Upper lobe of left lung (tissue), 6 donors: ENCODE measurements around the gene PHF21A. TPM values are rescaled to one million over a fixed set of nuclear protein-coding genes. Genes with fewer than 3 reads are reported as not detected.

ENCODE experiments used
- ATAC-seq, 2 donors: fragments of 200-7000 bp; cut with Tn5 transposase; one replicate each; pipeline ENCODE4 v1.9.1; 2022; ENCODE audit warnings: mild to moderate bottlenecking in 2 of 2, moderate library complexity in 2 of 2; ENCODE audit not compliant: low FRiP score in 2 of 2
- DNase-seq, 2 donors: peaks; one replicate each; pipeline ENCODE4 v3.0.0-alpha.2; 2019 to 2020
- H3K27ac ChIP-seq, 4 donors: fragments of 200-600 bp; sonication (generic); one replicate each; pipeline ENCODE4 v1.5.1; 2016 to 2019
- H3K27me3 ChIP-seq, 4 donors: fragments of 200-600 bp; sonication (generic); one replicate each; pipeline ENCODE4 v1.5.1; 2017 to 2019
- H3K36me3 ChIP-seq, 4 donors: fragments of 200-600 bp; sonication (generic); one replicate each; pipeline ENCODE4 v1.5.1; 2016 to 2019
- H3K4me1 ChIP-seq, 4 donors: fragments of 200-600 bp; sonication (generic); one replicate each; pipeline ENCODE4 v1.5.1; 2018 to 2019
- H3K4me3 ChIP-seq, 4 donors: fragments of 200-600 bp; sonication (generic); one replicate each; pipeline ENCODE4 v1.5.1; 2017 to 2019; ENCODE audit warnings: mild to moderate bottlenecking in 2 of 4, moderate library complexity in 1 of 4
- H3K9me3 ChIP-seq, 4 donors: fragments of 200-600 bp; sonication (generic); one replicate each; pipeline ENCODE4 v1.5.1; 2018 to 2019
- CTCF ChIP-seq, 6 experiments: fragments of 450-650 bp in 4 of 6; fragments of 200-600 bp in 2 of 6; sonication (generic) in 2 of 6; IDR thresholded peaks; one replicate each; pipeline ENCODE4 v1.5.1; 2016 to 2019; ENCODE audit warnings: antibody characterized with exemption in 6 of 6
- EP300 ChIP-seq, 4 donors: sonication (generic); formaldehyde crosslinking; IDR thresholded peaks; one replicate each; pipeline ENCODE4 v1.5.1; 2017; ENCODE audit warnings: antibody characterized with exemption in 4 of 4, control low read depth in 2 of 4
- POLR2A ChIP-seq, 4 donors: fragments of 450-650 bp; IDR thresholded peaks; one replicate each; pipeline ENCODE4 v1.5.1; 2016 to 2017; ENCODE audit warnings: antibody characterized with exemption in 4 of 4, mild to moderate bottlenecking in 2 of 4
- POLR2AphosphoS5 ChIP-seq, 2 donors: sonication (generic); formaldehyde crosslinking; IDR thresholded peaks; one replicate each; pipeline ENCODE4 v1.5.1; 2017; ENCODE audit warnings: antibody characterized with exemption in 2 of 2
- WGBS, 2 donors: methylation state at CpG; one replicate each; pipeline ENCODE4 v1.1.5; 2017 to 2018; 5-methylcytosine and 5-hydroxymethylcytosine counted together
- total RNA-seq, 6 donors: library from RNA; depleted of rRNA in 4 of 6; stranded (reverse); fragments of >200 nt in 4 of 6; gene quantifications; one replicate each; pipeline versions ENCODE4 v1.1.0 to v1.2.1, GENCODE V29; 2016 to 2021
- donor health status: DM: no; HTN: no; CAD: no; lungs with moderate emphysema.
- donor health status: DM: no; HTN: yes; CAD: no; lungs with severe emphysema.

Gene PHF21A
- total RNA-seq, 6 donors from 2014 or later: 21.1 to 99.5 (median 52.2) TPM

DNA sequence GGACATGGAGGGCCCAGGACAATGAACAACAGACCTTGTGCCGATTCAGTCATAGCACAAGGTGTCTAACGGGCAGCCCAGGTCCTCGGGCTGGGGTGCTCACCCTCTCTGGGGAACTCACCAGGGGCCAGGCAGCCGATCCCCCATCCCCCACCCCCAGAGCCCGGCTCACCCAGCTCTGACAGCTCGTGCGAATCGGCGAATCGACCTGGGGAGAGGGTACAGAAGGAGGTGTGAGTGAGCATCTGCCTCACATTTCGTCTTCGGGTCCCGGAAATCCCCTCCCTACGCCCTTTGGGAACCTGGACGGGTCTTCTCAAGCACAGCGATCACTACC, 204.0 kb downstream of the PHF21A start:
- ATAC-seq (no peak), DNase-seq (peak in 1 of 2 donors; percentile 66)
- TF ChIP-seq CTCF (IDR thresholded peaks at IDR 0.05): no peak
- Histone ChIP-seq H3K4me1 (peaks cover 20 to 40% (median 30%) of the 10 kb centered on the region in 4 donors), H3K36me3 (peaks cover 20 to 38% (median 29%) of the 10 kb centered on the region in 4 donors), H3K27me3 (peaks cover 0 to 10% (median 5%) of the 10 kb centered on the region in 4 donors), H3K4me3 (peak overlapping the region; percentile 73 to 96 (median 89)), H3K9me3 (no peaks in the 10 kb centered on the region), H3K27ac (peak overlapping the region; percentile 88 to 93 (median 92))
- WGBS, 2 donors: 0 to 4% methylated on average over 6 to 16 of the region's 16 CpGs

GRCh38 chr11:45915446-45915845, 205.8 kb downstream of the PHF21A start:
- TF ChIP-seq EP300 (IDR thresholded peaks at IDR 0.05): no peak
- no peak for TF ChIP-seq POLR2A (IDR thresholded peaks at IDR 0.05)
- TF ChIP-seq POLR2AphosphoS5 (IDR thresholded peaks at IDR 0.05): no peak
- no peak for TF ChIP-seq CTCF (IDR thresholded peaks at IDR 0.05)
- peaks cover 16 to 26% (median 21%) of the 10 kb centered on the region in 4 donors for H3K4me1 ChIP-seq
- no peak for DNase-seq
- H3K27me3 ChIP-seq: no peaks in the 10 kb centered on the region
- WGBS, 2 donors: 82 to 85% methylated on average over 13 of the region's 13 CpGs
- H3K4me3 ChIP-seq: no peak overlapping the region
- H3K9me3 ChIP-seq: no peaks in the 10 kb centered on the region
- no peak for ATAC-seq
- no peak overlapping the region for H3K27ac ChIP-seq
- peaks cover 20 to 56% (median 47%) of the 10 kb centered on the region in 4 donors for H3K36me3 ChIP-seq

DNA sequence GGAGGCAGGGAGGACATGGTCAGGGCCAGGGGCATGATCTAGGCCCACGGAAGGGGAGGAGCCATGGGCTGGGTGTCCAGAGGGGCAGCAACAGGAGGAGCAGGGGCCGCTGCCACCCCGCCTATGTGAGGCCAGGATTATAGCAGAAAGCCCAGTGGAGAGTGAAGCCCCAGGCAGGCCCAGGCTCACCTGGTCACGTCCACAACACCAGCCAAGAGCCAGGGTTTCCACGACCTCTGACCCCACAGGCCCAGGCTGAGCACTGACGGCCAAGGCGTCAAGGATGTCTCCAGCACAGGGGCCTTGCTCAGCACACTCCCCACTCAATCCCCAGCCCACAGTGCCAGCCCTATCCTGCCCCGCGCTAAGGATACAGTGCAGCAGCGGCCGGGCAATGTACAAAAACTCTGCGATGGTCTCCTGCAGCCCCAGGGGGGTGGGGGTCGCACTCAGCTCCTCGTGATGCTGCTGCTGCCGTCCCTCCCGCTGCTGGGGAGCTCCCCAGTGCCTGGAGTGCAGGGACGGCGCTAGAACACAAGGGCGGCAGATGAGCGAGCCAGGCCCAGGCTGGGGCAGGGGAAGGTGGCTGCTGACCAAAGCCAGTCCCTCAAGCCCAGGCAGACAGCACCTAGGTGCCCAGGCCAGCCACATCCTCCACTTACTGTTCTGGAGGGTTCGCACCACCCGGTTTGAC, 207.2 kb downstream of the PHF21A start:
- 82 to 90% methylated on average over 10 to 22 of the region's 22 CpGs for WGBS, 2 donors
- no peaks in the 10 kb centered on the region for H3K27me3 ChIP-seq
- no peak for TF ChIP-seq CTCF (IDR thresholded peaks at IDR 0.05)
- no peak for TF ChIP-seq POLR2AphosphoS5 (IDR thresholded peaks at IDR 0.05)
- no peak for TF ChIP-seq EP300 (IDR thresholded peaks at IDR 0.05)
- no peak for TF ChIP-seq POLR2A (IDR thresholded peaks at IDR 0.05)
- H3K27ac ChIP-seq: no peak overlapping the region
- H3K4me3 ChIP-seq: no peak overlapping the region
- ATAC-seq (no peak), DNase-seq (no peak)
- no peaks in the 10 kb centered on the region for H3K9me3 ChIP-seq
- peaks cover 20 to 69% (median 60%) of the 10 kb centered on the region in 4 donors for H3K36me3 ChIP-seq
- H3K4me1 ChIP-seq: peaks cover 16 to 23% (median 18%) of the 10 kb centered on the region in 4 donors

GRCh38 chr11:45913514-45913913, 207.7 kb downstream of the PHF21A start:
- H3K9me3 ChIP-seq: no peaks in the 10 kb centered on the region
- no peak overlapping the region for H3K27ac ChIP-seq
- H3K27me3 ChIP-seq: no peaks in the 10 kb centered on the region
- DNase-seq: peak in 1 of 2 donors; percentile 70
- peaks cover 20 to 72% (median 62%) of the 10 kb centered on the region in 4 donors for H3K36me3 ChIP-seq
- 97% methylated on average over 13 to 18 of the region's 19 CpGs for WGBS, 2 donors
- no peak overlapping the region for H3K4me3 ChIP-seq
- ATAC-seq: no peak
- TF ChIP-seq CTCF (IDR thresholded peaks at IDR 0.05) (no peak), POLR2A (IDR thresholded peaks at IDR 0.05) (no peak), POLR2AphosphoS5 (IDR thresholded peaks at IDR 0.05) (no peak), EP300 (IDR thresholded peaks at IDR 0.05) (no peak)
- peaks cover 12 to 18% (median 16%) of the 10 kb centered on the region in 4 donors for H3K4me1 ChIP-seq

GRCh38 chr11:45910623-45911022, 210.6 kb downstream of the PHF21A start:
- Histone ChIP-seq H3K4me3 (no peak overlapping the region), H3K9me3 (no peaks in the 10 kb centered on the region), H3K27me3 (no peaks in the 10 kb centered on the region), H3K36me3 (peaks cover 18 to 68% (median 61%) of the 10 kb centered on the region in 4 donors), H3K4me1 (peaks cover 0 to under 1% (median 0%) of the 10 kb centered on the region in 4 donors), H3K27ac (no peak overlapping the region)
- ATAC-seq (no peak), DNase-seq (no peak)
- 83 to 96% methylated on average over 7 to 9 of the region's 9 CpGs for WGBS, 2 donors
- TF ChIP-seq POLR2A (IDR thresholded peaks at IDR 0.05) (no peak), EP300 (IDR thresholded peaks at IDR 0.05) (no peak), CTCF (IDR thresholded peaks at IDR 0.05) (no peak), POLR2AphosphoS5 (IDR thresholded peaks at IDR 0.05) (no peak)
